Lower leg skin (tissue), 4 donors: ENCODE results near the gene CD81. TPM values are rescaled to one million over a fixed set of nuclear protein-coding genes. Genes with fewer than 3 reads are reported as not detected.

Source experiments
- DNase-seq, 2 donors: peaks; one replicate each; pipeline ENCODE4 v3.0.0-alpha.2; 2019; ENCODE audit warnings: low spot score in 2 of 2
- H3K4me3 ChIP-seq: fragments of 200-600 bp; sonication (generic); 2 replicates; pipeline ENCODE4 v1.5.1; 2017; ENCODE audit warnings: mild to moderate bottlenecking, low read depth; ENCODE audit not compliant: poor library complexity, severe bottlenecking
- POLR2A ChIP-seq, 2 donors: fragments of 450-650 bp; IDR thresholded peaks; one replicate each; pipeline ENCODE4 v1.6.1; 2016 to 2017; ENCODE audit warnings: antibody characterized with exemption in 2 of 2, mild to moderate bottlenecking in 1 of 2, moderate library complexity in 1 of 2
- WGBS, 2 donors: methylation state at CpG; one replicate each; pipeline ENCODE4 v1.1.5; 2018; 5-methylcytosine and 5-hydroxymethylcytosine counted together
- intact Hi-C: fragments of 100-400 bp; cut with DNase I; formaldehyde crosslinking; loops from one replicate; pipeline ENCODE4 v1.15.0; 2023; ENCODE audit warnings: low total_unique reads
- total RNA-seq, 4 donors: library from RNA; depleted of rRNA; stranded (reverse); fragments of >200 nt; gene quantifications; one replicate each; pipeline ENCODE4 v1.1.0, GENCODE V29; 2016
- TF ChIP-seq, protein P1 (sequence below), 3 donors: fragments of 450-650 bp; IDR thresholded peaks; one replicate each; pipeline ENCODE4 v1.5.1; 2016; ENCODE audit warnings: antibody characterized with exemption in 3 of 3, mild to moderate bottlenecking in 3 of 3, moderate library complexity in 2 of 3

The CD81 gene
- total RNA-seq, 4 donors from 2014 or later, result 189 to 337 (median 250) TPM

GRCh38 chr11:2436013-2436520 is 59.0 kb downstream of the CD81 start:
- intact Hi-C loops, result no loop called here
- WGBS, 2 donors, result 75 to 85% methylated on average over 8 to 10 of the region's 10 CpGs
- no peak for TF ChIP-seq POLR2A (IDR thresholded peaks at IDR 0.05)
- TF ChIP-seq, protein P1, sequence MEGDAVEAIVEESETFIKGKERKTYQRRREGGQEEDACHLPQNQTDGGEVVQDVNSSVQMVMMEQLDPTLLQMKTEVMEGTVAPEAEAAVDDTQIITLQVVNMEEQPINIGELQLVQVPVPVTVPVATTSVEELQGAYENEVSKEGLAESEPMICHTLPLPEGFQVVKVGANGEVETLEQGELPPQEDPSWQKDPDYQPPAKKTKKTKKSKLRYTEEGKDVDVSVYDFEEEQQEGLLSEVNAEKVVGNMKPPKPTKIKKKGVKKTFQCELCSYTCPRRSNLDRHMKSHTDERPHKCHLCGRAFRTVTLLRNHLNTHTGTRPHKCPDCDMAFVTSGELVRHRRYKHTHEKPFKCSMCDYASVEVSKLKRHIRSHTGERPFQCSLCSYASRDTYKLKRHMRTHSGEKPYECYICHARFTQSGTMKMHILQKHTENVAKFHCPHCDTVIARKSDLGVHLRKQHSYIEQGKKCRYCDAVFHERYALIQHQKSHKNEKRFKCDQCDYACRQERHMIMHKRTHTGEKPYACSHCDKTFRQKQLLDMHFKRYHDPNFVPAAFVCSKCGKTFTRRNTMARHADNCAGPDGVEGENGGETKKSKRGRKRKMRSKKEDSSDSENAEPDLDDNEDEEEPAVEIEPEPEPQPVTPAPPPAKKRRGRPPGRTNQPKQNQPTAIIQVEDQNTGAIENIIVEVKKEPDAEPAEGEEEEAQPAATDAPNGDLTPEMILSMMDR (IDR thresholded peaks at IDR 0.05), result no peak
- no peak overlapping the region for H3K4me3 ChIP-seq
- no peak for DNase-seq

GRCh38 chr11:2436521-2437031 is 59.5 kb downstream of the CD81 start:
- 85 to 88% methylated on average over 9 to 12 of the region's 13 CpGs for WGBS, 2 donors
- intact Hi-C loops, result no loop called here
- DNase-seq, result no peak
- H3K4me3 ChIP-seq, result no peak overlapping the region
- no peak for TF ChIP-seq POLR2A (IDR thresholded peaks at IDR 0.05)

DNA sequence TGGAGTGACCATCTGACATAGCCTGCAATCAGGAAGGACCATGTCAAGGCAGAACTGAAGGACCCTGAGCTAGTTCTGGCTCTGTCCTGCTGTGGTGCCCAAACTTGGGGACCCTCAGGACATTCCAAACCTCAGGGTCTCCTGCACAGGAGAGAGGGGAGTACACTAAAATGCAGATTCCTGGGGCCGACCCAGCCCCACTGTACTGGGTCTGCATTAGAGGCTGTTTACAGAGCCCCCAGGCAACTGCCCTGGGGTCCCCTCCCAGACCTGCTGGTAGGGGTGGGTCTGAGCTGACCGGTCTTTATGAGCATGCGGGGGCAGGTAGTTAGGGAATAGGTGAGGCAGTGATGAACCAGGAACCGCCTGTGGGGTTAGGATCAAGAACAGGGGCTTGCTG is 60.4 kb downstream of the CD81 start:
- 77 to 86% methylated on average over 4 of the region's 4 CpGs for WGBS, 2 donors
- no peak for DNase-seq

DNA sequence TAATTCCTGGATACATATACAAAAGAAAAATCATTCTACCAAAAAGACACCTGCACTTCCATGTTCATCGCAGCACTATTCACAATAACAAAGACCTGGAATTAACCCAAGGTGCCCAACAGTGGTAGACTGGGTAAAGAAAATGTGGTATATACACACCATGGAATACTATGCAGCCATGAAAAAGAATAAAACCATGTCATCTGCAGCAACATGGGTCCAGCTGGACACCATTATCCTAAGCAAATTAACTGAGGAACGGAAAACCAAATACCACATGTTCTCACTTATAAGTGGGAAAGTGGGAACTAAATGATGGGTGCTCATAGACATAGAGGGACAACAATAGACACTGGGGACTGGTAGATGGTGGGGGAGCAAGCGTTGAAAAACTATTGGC is 62.7 kb downstream of the CD81 start:
- WGBS, 2 donors, result 84 to 92% methylated on average over 3 of the region's 3 CpGs
- intact Hi-C loops, result no loop called here
- no peak overlapping the region for H3K4me3 ChIP-seq
- no peak for DNase-seq
- TF ChIP-seq POLR2A (IDR thresholded peaks at IDR 0.05), result no peak
- TF ChIP-seq, protein P1 (IDR thresholded peaks at IDR 0.05), result no peak

More for the DNA sequence above, 60.4 kb downstream of the CD81 start:
- intact Hi-C loops, result no loop called here
- TF ChIP-seq POLR2A (IDR thresholded peaks at IDR 0.05), result no peak
- TF ChIP-seq, protein P1 (IDR thresholded peaks at IDR 0.05), result no peak
- no peak overlapping the region for H3K4me3 ChIP-seq

GRCh38 chr11:2440646-2441045 is 63.5 kb downstream of the CD81 start:
- TF ChIP-seq, protein P1 (IDR thresholded peaks at IDR 0.05), result no peak
- TF ChIP-seq POLR2A (IDR thresholded peaks at IDR 0.05), result no peak
- no peak for DNase-seq
- H3K4me3 ChIP-seq, result no peak overlapping the region
- WGBS, 2 donors, result 66 to 72% methylated on average over 8 of the region's 8 CpGs
- intact Hi-C loops, result no loop called here

- intact Hi-C loops, result no loop called here
- TF ChIP-seq, protein P1 (IDR thresholded peaks at IDR 0.05), result no peak
- TF ChIP-seq POLR2A (IDR thresholded peaks at IDR 0.05), result no peak
- no peak overlapping the region for H3K4me3 ChIP-seq
- WGBS, 2 donors, result 61 to 76% methylated on average over 3 to 4 of the region's 4 CpGs
- DNase-seq, result no peak
These were observed 64.1 kb downstream of the CD81 start for GRCh38 chr11:2441171-2441570.
